ENCODE measurements around the gene JAKMIP2. TPM values are rescaled to one million over a fixed set of nuclear protein-coding genes. Genes with fewer than 3 reads are reported as not detected.

JAKMIP2 gene
- polyA plus RNA-seq, 1 of the 3 experiments (the other 2 are of a cell fraction) = 2.1 TPM

- no peak for DNase-seq
- Histone ChIP-seq H3K36me3 (replicated peaks in 1 of 2; ENCODE audit: control insufficient read depth in 1 of 2, insufficient read depth in 2 of 2, low read length in 1 of 2) (no peaks in the 10 kb centered on the region), H3K4me2 (no peak overlapping the region), H4K20me1 (ENCODE audit: insufficient read depth) (no peaks in the 10 kb centered on the region), H3K9me3 (no peaks in the 10 kb centered on the region), H3K9me2 (no peaks in the 10 kb centered on the region), H3K4me3 (ENCODE audit: low read depth in 2 of 2, low read length in 1 of 2) (no peak overlapping the region), H3F3A (replicated peaks; ENCODE audit: insufficient read depth) (no peaks in the 10 kb centered on the region), H3K27me3 (ENCODE audit: insufficient read depth) (no peaks in the 10 kb centered on the region), H3K9ac (no peak overlapping the region), H2AFZ (ENCODE audit: low read depth) (no peak overlapping the region), H3K79me2 (ENCODE audit: insufficient read depth) (no peaks in the 10 kb centered on the region), H3K4me1 (ENCODE audit: control insufficient read depth in 1 of 2, insufficient read depth in 2 of 2, low read depth in 1 of 2, low read length in 1 of 2) (peaks cover 0 to 20% of the 10 kb centered on the region in 2 experiments; a peak in 2 of 4 replicates), H3K27ac (ENCODE audit: low read depth in 2 of 2, low read length in 1 of 2) (no peak overlapping the region)
- POLR2A ChIA-PET = no interaction called here
- CTCF ChIA-PET = no interaction called here
- TF ChIP-seq TCF12 (IDR thresholded peaks at IDR 0.05) (no peak), RCOR1 (IDR thresholded peaks at IDR 0.05; ENCODE audit: low read length) (no peak), GATA2 (CRISPR knock-in tag; IDR thresholded peaks at IDR 0.05) (no peak), MXI1 (IDR thresholded peaks at IDR 0.05; ENCODE audit: low read depth, low read length) (no peak), EP300 (IDR thresholded peaks at IDR 0.05; ENCODE audit: borderline replicate concordance in 1 of 2, low read depth in 1 of 2, low read length in 1 of 2) (no peak), CHD2 (IDR thresholded peaks at IDR 0.05; ENCODE audit: low read length, partially characterized antibody) (no peak), USF1 (IDR thresholded peaks at IDR 0.05; ENCODE audit: borderline replicate concordance, low read depth) (no peak), MAX (IDR thresholded peaks at IDR 0.05; ENCODE audit: low read depth) (no peak), RAD21 (IDR thresholded peaks at IDR 0.05; ENCODE audit: low read length) (no peak), FOXM1 (IDR thresholded peaks at IDR 0.05; ENCODE audit: low read depth) (no peak), FOSL2 (IDR thresholded peaks at IDR 0.05; ENCODE audit: borderline replicate concordance, low read depth) (no peak), SMC3 (IDR thresholded peaks at IDR 0.05; ENCODE audit: low read depth, low read length) (no peak)
Observed at GRCh38 chr5:147756566-147756965, 26.0 kb downstream of the JAKMIP2 start.

DNA sequence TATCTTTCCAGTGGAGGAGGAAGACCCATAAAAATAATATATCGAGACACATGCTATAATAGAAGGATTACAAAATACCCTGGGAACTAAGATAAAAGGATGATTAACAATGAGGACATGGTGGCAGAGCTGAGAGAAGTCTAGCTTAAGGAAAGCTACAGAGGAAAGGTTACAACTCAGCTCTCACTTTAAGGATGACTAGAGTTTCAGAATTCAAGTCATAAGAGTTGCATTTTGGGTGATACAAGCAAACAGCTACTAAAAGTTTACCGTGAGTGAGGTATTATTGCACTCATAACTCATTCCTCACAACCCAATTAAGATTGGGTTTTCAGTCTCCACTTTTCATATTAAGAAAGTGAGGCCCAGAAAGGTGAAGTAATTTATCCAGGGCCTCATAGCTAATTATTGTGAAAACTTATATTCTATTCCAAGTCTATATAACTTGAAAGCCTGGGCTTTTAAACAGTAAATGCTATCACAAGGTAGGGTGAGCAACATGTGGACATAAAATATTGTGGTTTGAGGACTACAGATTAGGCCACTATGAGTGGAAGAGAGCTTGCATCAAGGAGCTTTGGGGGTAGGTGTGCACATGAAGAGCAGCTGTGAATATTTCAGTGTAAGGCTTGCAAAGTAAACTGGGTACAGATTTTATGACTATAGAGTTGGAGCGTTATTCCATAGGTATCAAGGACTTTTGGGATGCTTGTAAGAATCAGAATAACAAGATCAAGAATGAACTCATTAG is 28.0 kb downstream of the JAKMIP2 start:
- Histone ChIP-seq H3K79me2 (ENCODE audit: insufficient read depth) (no peaks in the 10 kb centered on the region), H3F3A (replicated peaks; ENCODE audit: insufficient read depth) (no peaks in the 10 kb centered on the region), H3K27ac (ENCODE audit: low read depth in 2 of 2, low read length in 1 of 2) (no peak overlapping the region), H4K20me1 (ENCODE audit: insufficient read depth) (no peaks in the 10 kb centered on the region), H3K4me3 (ENCODE audit: low read depth in 2 of 2, low read length in 1 of 2) (no peak overlapping the region), H2AFZ (ENCODE audit: low read depth) (no peak overlapping the region), H3K36me3 (replicated peaks in 1 of 2; ENCODE audit: control insufficient read depth in 1 of 2, insufficient read depth in 2 of 2, low read length in 1 of 2) (no peaks in the 10 kb centered on the region), H3K4me1 (ENCODE audit: control insufficient read depth in 1 of 2, insufficient read depth in 2 of 2, low read depth in 1 of 2, low read length in 1 of 2) (peaks cover 0 to 27% of the 10 kb centered on the region in 2 experiments; a peak in 2 of 4 replicates), H3K4me2 (no peak overlapping the region), H3K27me3 (ENCODE audit: insufficient read depth) (no peaks in the 10 kb centered on the region), H3K9me3 (no peaks in the 10 kb centered on the region), H3K9ac (no peak overlapping the region), H3K9me2 (no peaks in the 10 kb centered on the region)
- WGBS (ENCODE audit: low lambda C conversion rate) = 68% methylated on average over 3 of the region's 3 CpGs
- ChIA-PET POLR2A (interaction anchor here (1.4 kb wide), 1 partner anchor 28 kb away, joined by 4 read pairs; the partner anchor contains the start of gene JAKMIP2), CTCF (interaction anchor here (1.2 kb wide), 1 partner anchor 68 kb away, joined by 6 read pairs; no protein-coding TSS in a partner anchor)
- TF ChIP-seq TCF12 (IDR thresholded peaks at IDR 0.05) (no peak), FOXM1 (IDR thresholded peaks at IDR 0.05; ENCODE audit: low read depth) (no peak), CHD2 (IDR thresholded peaks at IDR 0.05; ENCODE audit: low read length, partially characterized antibody) (no peak), RFX5 (IDR thresholded peaks at IDR 0.05; ENCODE audit: low read length) (no peak), MXI1 (IDR thresholded peaks at IDR 0.05; ENCODE audit: low read depth, low read length) (no peak), REST (IDR thresholded peaks at IDR 0.05; ENCODE audit: low read depth, low read length) (no peak), FOXJ3 (CRISPR knock-in tag; IDR thresholded peaks at IDR 0.05) (no peak), RXRA (IDR thresholded peaks at IDR 0.05; ENCODE audit: borderline replicate concordance, low read depth) (no peak), EZH2phosphoT487 (IDR thresholded peaks at IDR 0.05; ENCODE audit: borderline replicate concordance, low read depth) (no peak), TEAD4 (IDR thresholded peaks at IDR 0.05; ENCODE audit: borderline replicate concordance, insufficient read depth) (no peak), GABPA (IDR thresholded peaks at IDR 0.05; ENCODE audit: low read depth) (no peak), MAX (IDR thresholded peaks at IDR 0.05; ENCODE audit: low read depth) (no peak), RAD21 (IDR thresholded peaks at IDR 0.05; ENCODE audit: low read length) (no peak)
- TF ChIP-seq, protein P1, sequence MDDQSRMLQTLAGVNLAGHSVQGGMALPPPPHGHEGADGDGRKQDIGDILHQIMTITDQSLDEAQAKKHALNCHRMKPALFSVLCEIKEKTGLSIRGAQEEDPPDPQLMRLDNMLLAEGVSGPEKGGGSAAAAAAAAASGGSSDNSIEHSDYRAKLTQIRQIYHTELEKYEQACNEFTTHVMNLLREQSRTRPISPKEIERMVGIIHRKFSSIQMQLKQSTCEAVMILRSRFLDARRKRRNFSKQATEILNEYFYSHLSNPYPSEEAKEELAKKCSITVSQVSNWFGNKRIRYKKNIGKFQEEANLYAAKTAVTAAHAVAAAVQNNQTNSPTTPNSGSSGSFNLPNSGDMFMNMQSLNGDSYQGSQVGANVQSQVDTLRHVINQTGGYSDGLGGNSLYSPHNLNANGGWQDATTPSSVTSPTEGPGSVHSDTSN (IDR thresholded peaks at IDR 0.05) = no peak
- no peak for DNase-seq
